ENCODE measurements around the gene GSTA3.
"Not testable (repeated sequence)": the region's sequence is repeated elsewhere in the genome, so short reads cannot be mapped to it uniquely, and the experiment has no call there.

Gene GSTA3

DNA sequence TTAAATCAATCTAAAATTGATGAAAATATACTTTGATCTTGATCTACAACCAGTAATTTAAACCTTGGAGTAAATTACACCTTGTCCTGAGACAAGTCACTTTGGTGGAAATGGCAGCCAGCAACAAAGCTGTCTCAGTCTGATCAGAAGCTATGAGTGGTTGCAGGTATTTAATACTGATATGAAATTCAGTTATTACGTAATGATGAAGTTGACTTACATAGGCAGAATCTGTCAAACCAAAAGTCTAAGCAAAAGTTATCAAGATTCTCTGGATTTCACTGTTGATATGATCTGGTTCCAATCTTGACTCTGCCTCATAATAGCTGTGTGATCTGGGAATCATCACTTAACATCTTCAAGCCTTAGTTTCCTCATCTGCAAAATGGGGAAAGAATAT lies 41.3 kb downstream of the GSTA3 start:
- in situ Hi-C loops (cut with MboI; ENCODE audit: low sequenced_read_pairs), result no loop called here

DNA sequence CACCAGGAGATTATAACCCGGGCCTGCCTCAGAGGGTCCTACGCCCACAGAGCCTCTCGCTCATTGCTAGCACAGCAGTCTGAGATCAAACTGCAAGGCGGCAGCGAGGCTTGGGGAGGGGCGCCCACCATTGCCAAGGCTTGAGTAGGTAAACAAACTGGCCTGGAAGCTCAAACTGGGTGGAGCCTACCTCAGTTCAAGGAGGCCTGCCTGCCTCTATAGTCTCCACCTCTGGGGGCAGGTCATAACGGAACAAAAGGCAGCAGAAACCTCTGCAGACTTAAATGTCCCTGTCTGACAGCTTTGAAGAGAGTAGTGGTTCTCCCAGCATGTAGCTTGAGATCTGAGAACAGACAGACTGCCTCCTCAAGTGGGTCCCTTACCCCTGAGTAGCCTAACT lies 48.3 kb downstream of the GSTA3 start:
- in situ Hi-C loops (cut with MboI; ENCODE audit: low sequenced_read_pairs), result not testable (repeated sequence)

- in situ Hi-C loops (cut with MboI; ENCODE audit: low sequenced_read_pairs), result no loop called here
These were observed 51.1 kb downstream of the GSTA3 start for GRCh38 chr6:52858416-52858815.

- in situ Hi-C loops (cut with MboI; ENCODE audit: low sequenced_read_pairs), result not testable (repeated sequence)
These were observed 53.4 kb downstream of the GSTA3 start for GRCh38 chr6:52856137-52856536.

- in situ Hi-C loops (cut with MboI; ENCODE audit: low sequenced_read_pairs), result no loop called here
These were observed 60.4 kb downstream of the GSTA3 start for GRCh38 chr6:52849137-52849536.
